ENCODE results near the gene VIPR2.
A peak's percentile ranks its signal among the peaks of the same experiment; 100 is the strongest.
"Not testable (repeated sequence)": the region's sequence is repeated elsewhere in the genome, so short reads cannot be mapped to it uniquely, and the experiment has no call there.

The VIPR2 gene

GRCh38 chr7:159103382-159104187, 41.1 kb downstream of the VIPR2 start:
- no peak for DNase-seq

- DNase-seq = no peak
Observed at GRCh38 chr7:159102681-159103381, 41.8 kb downstream of the VIPR2 start.

GRCh38 chr7:159101661-159102091, 43.0 kb downstream of the VIPR2 start:
- not testable (repeated sequence) for DNase-seq

- not testable (repeated sequence) for DNase-seq
Observed at GRCh38 chr7:159101083-159101395, 43.6 kb downstream of the VIPR2 start.

GRCh38 chr7:159100281-159101082, 44.2 kb downstream of the VIPR2 start:
- not testable (repeated sequence) for DNase-seq

GRCh38 chr7:159099711-159100231, 44.9 kb downstream of the VIPR2 start:
- no peak for DNase-seq

- DNase-seq = no peak
Observed at GRCh38 chr7:159098811-159099655, 45.6 kb downstream of the VIPR2 start.

- DNase-seq = no peak
Observed at GRCh38 chr7:159098424-159098786, 46.3 kb downstream of the VIPR2 start.

- no peak for DNase-seq
Observed at GRCh38 chr7:159097661-159098423, 46.8 kb downstream of the VIPR2 start.

- DNase-seq = no peak
Observed at GRCh38 chr7:159096736-159097581, 47.7 kb downstream of the VIPR2 start.

GRCh38 chr7:159095979-159096411, 48.7 kb downstream of the VIPR2 start:
- DNase-seq = no peak

- DNase-seq = no peak
Observed at GRCh38 chr7:159094919-159095915, 49.5 kb downstream of the VIPR2 start.

GRCh38 chr7:159094023-159094740, 50.5 kb downstream of the VIPR2 start:
- peak; percentile 35 for DNase-seq

GRCh38 chr7:159093351-159093971, 51.2 kb downstream of the VIPR2 start:
- DNase-seq = no peak

- no peak for DNase-seq
Observed at GRCh38 chr7:159092701-159093121, 52.0 kb downstream of the VIPR2 start.

GRCh38 chr7:159091480-159092475, 52.9 kb downstream of the VIPR2 start:
- no peak for DNase-seq

- DNase-seq = no peak
Observed at GRCh38 chr7:159091041-159091440, 53.6 kb downstream of the VIPR2 start.
